HG03196 (cell line): Measurements from ENCODE around the gene PLAGL2.

Experiments used
- ATAC-seq: cut with Tn5 transposase; IDR thresholded peaks from one replicate; pipeline ENCODE4 v1.9.1; 2021; ENCODE audit not compliant: unreplicated experiment

Gene PLAGL2

GRCh38 chr20:32231245-32231644 is 23.7 kb upstream of the PLAGL2 start:
- ATAC-seq: no peak

DNA sequence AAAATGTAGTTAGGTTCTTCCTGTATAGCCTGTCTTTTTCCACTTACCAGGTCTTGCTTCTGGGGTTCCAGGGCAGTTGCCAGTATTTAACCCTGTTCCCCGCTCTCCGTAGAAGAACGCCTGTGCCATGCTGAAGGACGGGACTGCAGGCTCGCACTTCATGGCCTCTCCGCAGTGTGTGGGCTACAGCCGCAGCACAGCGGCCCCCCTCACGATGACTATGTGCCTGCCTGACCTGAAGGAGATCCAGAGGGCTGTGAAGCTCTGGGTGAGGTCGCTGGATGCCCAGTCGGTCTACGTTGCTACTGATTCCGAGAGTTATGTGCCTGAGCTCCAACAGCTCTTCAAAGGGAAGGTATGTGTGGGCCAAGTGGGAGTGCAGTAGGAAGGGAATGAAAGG is 23.2 kb upstream of the PLAGL2 start:
- ATAC-seq: no peak

- no peak for ATAC-seq
These were observed 21.8 kb upstream of the PLAGL2 start for GRCh38 chr20:32229251-32229747.

DNA sequence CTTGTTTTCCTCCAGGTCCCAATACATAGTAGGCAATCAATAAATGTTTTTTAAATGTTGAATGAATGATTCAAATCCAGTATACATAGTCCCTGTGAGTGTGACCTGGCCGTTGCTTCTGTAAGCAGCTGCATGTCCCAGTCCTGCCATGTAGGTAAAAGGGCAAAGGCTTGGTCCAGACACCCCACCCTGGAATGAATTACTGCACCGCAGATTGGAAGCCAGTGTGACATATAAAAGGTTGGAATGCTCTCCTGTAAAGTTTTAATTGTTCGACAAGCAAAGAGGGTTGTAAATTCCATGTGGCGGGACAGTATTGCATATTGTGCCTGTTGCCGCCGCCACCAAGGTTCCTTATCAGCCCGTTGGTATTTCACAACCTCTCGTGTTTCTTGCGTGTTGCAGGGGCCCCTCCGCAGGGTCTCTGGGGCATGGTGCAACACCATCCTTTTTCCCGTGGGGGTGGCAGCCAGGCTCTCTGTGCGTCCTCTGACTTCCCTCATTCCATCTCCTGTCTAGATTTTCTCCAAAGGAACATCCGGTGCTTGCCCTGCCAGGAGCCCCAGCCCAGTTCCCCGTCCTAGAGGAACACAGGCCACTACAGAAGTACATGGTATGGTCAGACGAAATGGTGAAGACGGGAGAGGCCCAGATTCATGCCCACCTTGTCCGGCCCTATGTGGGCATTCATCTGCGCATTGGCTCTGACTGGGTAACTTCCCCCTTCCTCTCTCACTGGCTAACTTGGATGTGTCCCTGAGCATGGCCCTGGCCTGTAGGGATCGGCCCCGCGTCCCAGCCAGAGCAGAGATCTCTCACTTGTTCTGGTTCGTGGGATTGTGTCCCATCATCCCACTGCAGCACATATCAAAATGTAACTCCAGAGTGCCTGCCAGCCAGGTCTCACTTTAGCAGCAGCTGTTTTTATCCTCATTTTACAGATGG is 20.5 kb upstream of the PLAGL2 start:
- no peak for ATAC-seq

DNA sequence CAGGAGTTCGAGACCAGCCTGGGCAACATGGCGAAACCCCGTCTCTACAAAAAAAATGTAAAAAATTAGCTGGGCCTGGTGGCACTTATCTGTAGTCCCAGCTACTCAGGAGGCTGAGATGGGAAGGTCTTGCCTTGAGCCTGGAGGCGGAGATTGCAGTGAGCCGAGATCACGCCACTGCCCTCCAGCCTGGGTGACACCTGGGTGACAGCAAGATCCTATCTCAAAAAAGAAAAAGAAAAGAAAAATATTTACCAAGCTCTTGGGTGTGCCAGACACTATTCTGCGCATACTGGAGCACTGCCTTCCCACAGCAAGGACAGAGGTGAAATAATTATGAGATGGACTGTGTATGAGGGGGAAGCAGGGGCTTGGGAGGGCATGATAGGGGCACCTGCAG is 19.8 kb upstream of the PLAGL2 start:
- no peak for ATAC-seq

DNA sequence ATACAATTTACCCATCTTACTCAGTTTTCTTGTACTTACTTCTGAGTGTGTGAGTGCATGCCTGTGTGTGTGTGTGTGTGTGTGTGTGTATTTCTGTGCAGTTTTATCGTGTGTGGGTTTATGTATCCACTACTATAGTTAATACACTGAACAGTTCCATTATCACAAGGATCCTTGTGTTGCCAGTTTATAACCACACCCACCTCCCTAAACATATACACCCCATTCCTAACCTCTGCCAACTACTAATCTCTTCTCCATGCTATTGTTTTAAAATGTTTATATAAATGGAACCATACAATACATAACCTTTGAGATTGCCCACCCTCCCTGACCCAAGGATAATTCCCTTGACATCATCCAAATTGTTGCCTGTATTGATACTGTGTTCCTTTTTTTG is 18.8 kb upstream of the PLAGL2 start:
- no peak for ATAC-seq

- no peak for ATAC-seq
These were observed 16.9 kb upstream of the PLAGL2 start for GRCh38 chr20:32224463-32224862.

DNA sequence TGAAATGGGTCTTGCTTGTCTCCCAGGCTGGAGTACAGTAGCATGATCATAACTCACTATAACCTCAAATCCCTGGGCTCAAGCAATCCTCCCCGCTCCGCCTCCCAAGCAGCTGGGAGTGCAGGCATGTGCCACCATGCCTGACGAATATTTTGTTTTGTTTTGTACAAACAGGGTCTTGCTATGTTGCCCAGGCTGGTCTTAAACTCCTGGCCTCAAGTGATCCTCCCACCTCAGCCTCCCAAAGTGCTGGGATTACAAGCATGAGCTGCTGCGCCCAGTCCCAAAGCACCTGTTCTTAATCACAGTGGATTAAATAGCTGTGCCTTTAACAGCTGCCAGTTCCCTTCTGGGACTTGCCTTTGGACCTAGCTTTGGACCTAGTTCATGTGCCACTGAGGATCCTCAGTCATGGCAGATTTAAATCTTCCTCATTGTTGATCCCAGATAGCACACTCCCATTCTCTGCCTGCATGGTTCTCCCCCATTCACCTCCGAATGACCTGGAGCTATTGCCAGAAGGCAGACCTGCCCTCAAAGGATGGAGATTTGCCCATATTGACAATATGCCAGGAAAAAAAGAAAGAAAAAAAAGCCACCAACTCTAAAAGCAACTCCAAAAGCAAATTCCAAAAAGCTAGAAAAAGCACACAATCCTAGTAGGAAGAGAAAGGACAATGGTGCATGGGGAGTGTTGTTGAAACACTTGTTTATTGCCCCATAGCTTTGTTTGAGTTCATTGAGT is 10.8 kb upstream of the PLAGL2 start:
- ATAC-seq: no peak

- ATAC-seq: no peak
These were observed 8.9 kb upstream of the PLAGL2 start for GRCh38 chr20:32216179-32217142.

DNA sequence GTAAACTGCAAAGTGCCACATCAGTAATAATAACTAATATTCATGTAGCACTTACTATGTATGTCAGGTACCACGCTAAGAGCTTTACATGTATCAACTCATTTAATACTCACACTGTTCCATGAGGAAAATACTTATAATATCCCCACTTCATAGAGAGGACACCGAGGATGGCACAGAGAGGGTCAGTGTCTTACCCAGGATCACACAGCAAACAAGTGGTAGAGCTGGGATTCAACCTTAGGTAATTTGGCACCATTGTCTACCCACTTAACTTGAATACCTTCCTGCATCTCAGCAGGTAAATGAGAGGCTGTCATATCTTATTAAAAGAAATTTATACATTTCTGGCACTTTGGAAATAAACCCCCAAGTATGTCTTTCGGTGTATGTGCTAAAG is 8.2 kb upstream of the PLAGL2 start:
- ATAC-seq: no peak

GRCh38 chr20:32215147-32215546 is 7.6 kb upstream of the PLAGL2 start:
- no peak for ATAC-seq

- ATAC-seq: no peak
These were observed 6.3 kb upstream of the PLAGL2 start for GRCh38 chr20:32213870-32214269.

- ATAC-seq: no peak
These were observed 2.5 kb upstream of the PLAGL2 start for GRCh38 chr20:32209850-32210605.

DNA sequence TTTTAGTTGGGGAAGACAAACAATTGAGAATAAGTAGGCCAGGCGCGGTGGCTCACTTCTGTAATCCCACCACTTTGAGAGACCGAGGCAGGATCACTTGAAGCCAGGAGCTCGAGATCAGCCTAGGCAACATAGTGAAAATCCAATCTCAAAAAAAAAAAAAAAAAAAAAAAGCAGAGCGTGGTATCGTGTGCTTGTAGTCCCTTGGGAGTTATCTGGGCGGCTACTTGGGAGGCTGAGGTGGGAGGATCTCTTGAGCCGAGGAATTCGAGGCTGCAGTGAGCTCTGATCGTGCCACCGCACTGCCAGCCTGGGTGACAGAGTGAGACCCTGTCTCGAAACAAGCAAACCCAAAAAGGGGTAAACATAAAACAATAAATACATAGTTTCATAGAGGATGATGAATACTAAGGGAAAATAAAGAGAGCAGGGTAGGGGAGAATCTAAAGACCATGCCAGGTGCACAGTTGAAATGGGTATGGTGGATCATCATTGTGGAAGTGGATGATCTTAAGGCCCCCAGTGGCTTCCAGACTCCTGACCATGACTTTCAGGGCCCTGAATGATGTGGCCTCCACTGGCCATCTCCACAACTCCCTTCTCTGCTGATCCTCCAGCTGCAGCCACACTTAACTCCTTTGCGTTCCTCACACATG is 1.1 kb upstream of the PLAGL2 start:
- no peak for ATAC-seq

DNA sequence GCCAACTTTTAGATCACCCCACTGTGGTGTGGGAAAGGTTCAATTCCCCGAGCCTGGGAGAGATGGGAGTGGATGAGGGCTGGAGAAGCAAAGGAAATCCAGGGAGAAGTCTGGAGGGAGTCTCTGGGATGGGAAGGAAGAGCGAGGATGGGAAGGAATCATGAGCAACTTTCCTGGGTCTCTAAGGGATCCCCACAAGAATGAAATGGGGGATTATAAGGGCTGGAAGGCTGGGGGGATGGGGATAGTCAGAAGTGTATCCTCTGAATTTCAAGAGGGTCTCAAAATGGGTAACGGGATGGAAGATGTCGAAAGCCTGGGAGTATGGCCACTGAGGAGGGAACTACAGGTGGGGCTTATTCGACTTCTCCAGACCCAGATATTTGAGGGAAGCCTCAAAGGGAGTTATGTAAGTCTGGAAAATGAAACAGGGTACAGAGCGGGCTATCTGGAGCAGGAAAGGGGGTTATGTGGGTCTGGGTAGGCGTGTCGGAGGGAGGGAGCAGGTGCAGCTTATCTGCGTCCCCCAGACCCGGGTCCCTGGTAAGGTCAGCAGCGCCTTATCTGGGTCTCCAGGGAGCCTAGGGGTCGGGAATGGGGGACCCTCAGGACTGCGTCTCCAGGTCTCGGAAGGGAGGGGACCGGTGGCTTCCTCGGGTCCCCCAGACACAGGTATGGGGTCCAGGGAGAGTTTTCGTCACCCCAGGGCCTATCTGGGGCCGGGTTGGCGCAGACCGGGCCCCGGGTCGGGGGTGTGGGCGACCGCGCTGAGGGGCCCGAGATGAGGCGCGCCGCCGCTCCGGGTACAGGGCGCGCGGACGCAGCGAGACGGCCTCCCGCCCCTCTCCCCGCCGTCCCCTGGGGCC is 550 bp downstream of the PLAGL2 start:
- ATAC-seq: peak; percentile 16

DNA sequence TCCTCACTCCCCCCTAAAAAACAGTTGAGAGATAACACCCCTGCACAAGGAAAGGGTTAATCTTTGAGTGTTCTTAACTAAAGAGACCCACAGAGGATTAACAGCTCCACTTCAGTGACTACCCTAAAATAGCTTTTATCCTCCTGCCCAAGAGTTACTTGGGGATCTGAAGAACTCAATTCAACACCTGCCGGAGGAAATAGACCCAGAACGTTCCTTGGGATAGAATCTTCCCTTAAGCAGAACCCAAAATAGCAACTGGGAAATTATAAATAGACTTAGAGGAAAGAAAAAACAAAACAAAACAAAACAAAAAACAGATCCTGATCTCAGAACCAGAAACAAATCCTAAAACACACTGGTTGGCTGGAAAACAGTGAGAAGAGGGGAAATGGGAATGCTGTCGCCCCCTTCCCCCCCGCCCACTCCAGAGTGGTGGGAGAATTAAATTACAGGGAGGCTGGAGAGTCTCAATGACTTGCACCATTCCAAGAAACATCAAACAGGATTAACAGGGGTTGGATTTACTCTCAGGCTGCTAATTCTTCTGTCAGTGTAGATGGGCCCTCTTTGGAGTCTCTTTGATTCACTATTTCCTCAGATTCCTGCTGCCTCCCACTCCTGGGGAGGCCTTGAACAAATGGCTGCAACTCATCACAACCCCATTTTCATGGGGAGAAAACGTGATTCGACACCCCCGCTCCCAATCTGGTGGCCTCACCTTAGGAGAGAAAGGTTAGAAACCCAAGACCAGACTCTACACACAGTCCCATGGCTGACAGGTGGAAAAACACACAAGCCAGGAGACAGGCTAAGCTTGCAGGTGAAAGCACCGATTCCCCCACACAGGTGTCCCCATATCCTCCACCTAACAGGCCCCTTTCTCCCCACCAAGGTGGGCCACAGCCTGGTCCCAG is 1.4 kb downstream of the PLAGL2 start:
- no peak for ATAC-seq

- no peak for ATAC-seq
These were observed 2.3 kb downstream of the PLAGL2 start for GRCh38 chr20:32205110-32205842.
